IgD-negative memory B cell (primary cell): ENCODE measurements around the gene CNNM4. TPM values are rescaled to one million over a fixed set of nuclear protein-coding genes. Genes with fewer than 3 reads are reported as not detected.

ENCODE experiments used
- H3K27ac Mint-ChIP-seq, 3 donors: one replicate each; pipeline ENCODE4 v1.8.0; 2020 to 2022; ENCODE audit warnings: mild to moderate bottlenecking in 3 of 3, mixed read lengths in 3 of 3, moderate library complexity in 1 of 3
- H3K27me3 Mint-ChIP-seq: one replicate; pipeline ENCODE4 v1.8.0; 2021; ENCODE audit warnings: mixed read lengths
- H3K36me3 Mint-ChIP-seq: one replicate; pipeline ENCODE4 v1.8.0; 2020; ENCODE audit warnings: mild to moderate bottlenecking, mixed read lengths
- H3K4me1 Mint-ChIP-seq, 3 donors: one replicate each; pipeline ENCODE4 v1.8.0; 2020 to 2022; ENCODE audit warnings: mixed read lengths in 3 of 3, mild to moderate bottlenecking in 1 of 3
- H3K4me3 Mint-ChIP-seq, 4 donors: one replicate each; pipeline ENCODE4 v1.8.0; 2020 to 2022; ENCODE audit warnings: mild to moderate bottlenecking in 4 of 4, mixed read lengths in 4 of 4, moderate library complexity in 3 of 4
- H3K9me3 Mint-ChIP-seq, 3 donors: one replicate each; pipeline ENCODE4 v1.8.0; 2020 to 2021; ENCODE audit warnings: mixed read lengths in 3 of 3, mild to moderate bottlenecking in 1 of 3
- polyA plus RNA-seq: library from polyadenylated mRNA; unstranded; fragments of 300-500 nt; fragmentation: Illumina TruSeq; gene quantifications from one replicate; pipeline ENCODE4 v1.2.3, GENCODE V29; 2021

The CNNM4 gene
- 7.9 TPM for polyA plus RNA-seq

DNA sequence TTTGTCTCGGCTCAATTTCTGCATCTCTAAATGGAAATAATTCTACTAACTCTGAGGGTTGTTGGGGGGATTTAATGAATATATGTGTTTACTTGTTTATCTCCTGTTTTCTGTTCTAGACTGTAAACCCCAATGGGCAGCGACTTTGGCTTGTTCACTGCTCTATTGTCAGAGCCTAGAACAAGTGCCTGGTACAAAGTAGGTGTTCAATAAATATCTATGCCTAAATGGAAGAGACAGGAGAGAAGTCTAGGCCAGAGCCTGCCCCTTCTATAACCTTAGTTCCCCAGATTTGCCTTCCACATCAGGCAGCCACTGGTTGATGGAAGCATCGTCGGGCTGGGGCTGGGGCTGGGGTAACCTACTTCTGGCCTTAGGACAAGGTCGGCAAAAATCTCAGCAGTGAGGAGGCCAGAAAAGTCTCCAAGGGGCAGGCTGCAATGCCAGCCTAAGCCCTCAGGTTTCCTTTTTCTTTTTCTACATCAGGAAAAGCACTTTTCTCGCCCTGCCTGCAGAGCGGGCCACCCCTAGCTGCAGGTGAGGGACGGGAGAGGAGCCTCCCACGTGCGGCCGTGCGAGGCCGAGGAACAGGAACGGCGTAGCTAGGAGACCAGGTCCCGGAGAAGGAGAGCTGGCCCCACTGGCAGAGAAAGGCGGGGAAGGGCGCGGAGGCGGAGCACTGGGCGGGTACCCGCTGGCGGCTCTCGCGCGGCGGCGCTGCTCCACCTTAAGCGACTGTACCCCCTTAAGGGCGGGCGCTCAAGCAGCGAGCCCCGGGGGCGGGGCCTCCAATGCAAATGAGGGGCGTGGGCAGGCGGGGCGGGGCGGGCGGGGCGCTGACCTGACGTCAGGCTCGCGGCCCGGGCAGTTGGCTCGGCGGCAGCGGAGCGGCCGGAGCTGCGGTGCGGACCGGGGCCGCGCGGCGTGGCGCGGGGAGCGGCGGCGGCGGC lies at the start of gene CNNM4:
CNNM4 (plus strand) TSS at position 867 of the 950 bp plus-strand sequence. CDS start 98 bp downstream, outside the sequence.
- Mint-ChIP-seq H3K36me3 (no peaks in the 10 kb centered on the region), H3K4me3 (peak within 1 kb of the TSS; percentile 90 to 97 (median 95)), H3K4me1 (peaks cover 25 to 40% (median 35%) of the 10 kb centered on the region in 3 donors), H3K27me3 (no peaks in the 10 kb centered on the region), H3K27ac (peak within 1 kb of the TSS; percentile 91 to 95 (median 94)), H3K9me3 (no peaks in the 10 kb centered on the region)

DNA sequence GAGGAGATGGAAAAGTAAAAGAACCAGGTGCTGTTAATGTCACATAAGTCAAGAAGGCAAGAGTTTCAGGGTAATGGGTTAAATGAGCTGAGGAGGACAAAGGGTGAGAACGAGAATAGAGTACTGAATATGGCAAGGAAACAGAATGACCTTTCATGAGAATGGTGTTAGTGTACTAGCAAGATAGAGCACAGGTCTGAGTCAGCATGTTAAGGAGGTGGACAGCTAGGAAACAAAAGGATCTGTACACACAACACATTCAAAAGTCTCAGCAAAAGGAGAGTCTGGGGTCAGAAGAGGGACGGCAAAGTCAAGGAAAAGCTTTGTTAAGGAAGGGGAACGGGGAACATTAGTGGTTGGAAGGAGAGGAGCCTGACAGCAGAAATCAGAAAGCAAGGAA lies 49.7 kb upstream of the CNNM4 start:
- H3K4me3 Mint-ChIP-seq: no peak overlapping the region
- H3K4me1 Mint-ChIP-seq: peaks cover 0 to 5% (median 0%) of the 10 kb centered on the region in 3 donors
- H3K27me3 Mint-ChIP-seq: no peaks in the 10 kb centered on the region
- peaks cover 13% of the 10 kb centered on the region for H3K36me3 Mint-ChIP-seq
- no peak overlapping the region for H3K27ac Mint-ChIP-seq
- no peaks in the 10 kb centered on the region for H3K9me3 Mint-ChIP-seq

DNA sequence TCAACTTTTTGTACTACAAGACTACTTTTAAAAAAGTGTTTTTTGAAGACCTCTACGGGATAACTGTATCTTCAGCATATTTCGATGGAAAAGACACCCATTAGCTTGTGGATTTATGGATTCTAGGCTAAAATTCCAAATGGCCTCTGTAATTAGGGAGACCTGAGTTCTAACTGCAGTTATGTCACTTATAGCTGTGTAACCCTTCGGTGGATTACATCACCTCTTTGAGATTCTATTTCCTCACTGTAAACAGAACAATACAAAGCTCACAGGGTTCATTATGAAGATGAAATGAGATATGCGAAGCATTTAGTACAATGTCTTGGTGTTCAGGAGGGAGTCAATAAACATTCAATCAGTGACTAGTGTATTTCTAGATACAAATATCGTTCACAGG lies 45.0 kb upstream of the CNNM4 start:
- H3K4me3 Mint-ChIP-seq: no peak overlapping the region
- no peaks in the 10 kb centered on the region for H3K9me3 Mint-ChIP-seq
- peaks cover 0 to 6% (median 0%) of the 10 kb centered on the region in 3 donors for H3K4me1 Mint-ChIP-seq
- no peak overlapping the region for H3K27ac Mint-ChIP-seq
- no peaks in the 10 kb centered on the region for H3K27me3 Mint-ChIP-seq
- H3K36me3 Mint-ChIP-seq: peaks cover 9% of the 10 kb centered on the region

- Mint-ChIP-seq H3K27ac (no peak overlapping the region), H3K4me3 (no peak overlapping the region), H3K36me3 (peaks cover 7% of the 10 kb centered on the region), H3K9me3 (no peaks in the 10 kb centered on the region), H3K27me3 (no peaks in the 10 kb centered on the region), H3K4me1 (peaks cover 0 to 6% (median 0%) of the 10 kb centered on the region in 3 donors)
These were observed 44.3 kb upstream of the CNNM4 start for GRCh38 chr2:96716388-96716787.

GRCh38 chr2:96726131-96726530 lies 34.6 kb upstream of the CNNM4 start:
- peaks cover 0 to 2% (median 0%) of the 10 kb centered on the region in 3 donors for H3K4me1 Mint-ChIP-seq
- H3K27me3 Mint-ChIP-seq: no peaks in the 10 kb centered on the region
- peak overlapping the region in 1 of 3 donors; percentile 31 for H3K27ac Mint-ChIP-seq
- H3K36me3 Mint-ChIP-seq: peaks cover 2% of the 10 kb centered on the region
- no peak overlapping the region for H3K4me3 Mint-ChIP-seq
- H3K9me3 Mint-ChIP-seq: no peaks in the 10 kb centered on the region

DNA sequence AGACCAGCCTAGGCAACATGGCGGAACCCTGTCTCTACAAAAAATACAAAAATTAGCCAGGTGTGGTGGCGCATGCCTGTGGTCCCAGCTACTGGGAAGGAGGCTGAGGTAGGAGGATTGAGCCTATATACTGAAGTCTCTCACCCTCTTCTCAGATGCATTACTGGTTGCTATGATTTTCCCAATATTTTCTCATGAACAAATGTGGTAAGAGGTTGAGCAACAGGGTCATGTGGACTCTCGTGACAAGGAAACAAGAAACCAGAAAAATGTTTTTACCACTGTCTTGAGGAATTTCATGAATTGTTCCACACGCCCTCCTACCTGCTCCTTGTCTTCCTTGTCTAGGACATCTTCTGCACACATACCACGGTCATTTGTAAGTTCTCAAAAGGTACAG lies 33.3 kb upstream of the CNNM4 start:
- peaks cover 2% of the 10 kb centered on the region for H3K36me3 Mint-ChIP-seq

GRCh38 chr2:96729748-96730147 lies 31.0 kb upstream of the CNNM4 start:
- Mint-ChIP-seq H3K27ac (no peak overlapping the region), H3K4me1 (peaks cover 0 to 3% (median 2%) of the 10 kb centered on the region in 3 donors), H3K27me3 (no peaks in the 10 kb centered on the region), H3K4me3 (no peak overlapping the region), H3K9me3 (no peaks in the 10 kb centered on the region), H3K36me3 (peaks cover 2% of the 10 kb centered on the region)

More for the DNA sequence above, 33.3 kb upstream of the CNNM4 start:
- H3K27me3 Mint-ChIP-seq: no peaks in the 10 kb centered on the region
- peaks cover 0 to 2% (median 0%) of the 10 kb centered on the region in 3 donors for H3K4me1 Mint-ChIP-seq
- no peak overlapping the region for H3K4me3 Mint-ChIP-seq
- H3K9me3 Mint-ChIP-seq: no peaks in the 10 kb centered on the region
- H3K27ac Mint-ChIP-seq: no peak overlapping the region

DNA sequence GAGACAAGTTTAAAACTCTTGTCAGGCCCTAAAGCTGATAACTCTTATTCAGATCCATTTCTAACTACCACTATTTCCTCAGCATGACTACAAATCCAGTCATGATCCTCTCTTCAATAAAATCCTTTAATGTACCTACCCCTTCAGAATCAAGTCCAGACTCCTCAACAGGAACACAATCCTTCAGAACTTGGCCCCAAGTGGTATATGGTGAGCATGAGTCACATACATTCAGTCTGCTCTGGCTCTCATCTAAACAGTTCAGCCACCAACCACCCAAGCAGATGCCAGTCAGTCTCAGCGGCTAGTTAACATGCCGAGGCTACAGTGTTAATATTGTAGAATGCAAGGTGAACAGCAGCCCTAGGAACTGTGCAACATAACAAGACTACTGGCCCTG lies 30.5 kb upstream of the CNNM4 start:
- Mint-ChIP-seq H3K4me3 (no peak overlapping the region), H3K27ac (no peak overlapping the region)

GRCh38 chr2:96733931-96734330 lies 26.8 kb upstream of the CNNM4 start:
- Mint-ChIP-seq H3K9me3 (no peaks in the 10 kb centered on the region), H3K4me1 (peaks cover 8 to 11% (median 9%) of the 10 kb centered on the region in 3 donors), H3K27ac (no peak overlapping the region), H3K27me3 (no peaks in the 10 kb centered on the region), H3K4me3 (peak overlapping the region in 1 of 4 donors; percentile 44), H3K36me3 (peaks cover 3% of the 10 kb centered on the region)

More for the DNA sequence above, 30.5 kb upstream of the CNNM4 start:
- no peaks in the 10 kb centered on the region for H3K9me3 Mint-ChIP-seq
- peaks cover 0 to 3% (median 2%) of the 10 kb centered on the region in 3 donors for H3K4me1 Mint-ChIP-seq
- H3K27me3 Mint-ChIP-seq: no peaks in the 10 kb centered on the region
- peaks cover 2% of the 10 kb centered on the region for H3K36me3 Mint-ChIP-seq

- Mint-ChIP-seq H3K36me3 (peaks cover 4% of the 10 kb centered on the region), H3K27ac (no peak overlapping the region), H3K9me3 (no peaks in the 10 kb centered on the region), H3K27me3 (no peaks in the 10 kb centered on the region), H3K4me1 (peaks cover 18% of the 10 kb centered on the region in 3 donors), H3K4me3 (no peak overlapping the region)
These were observed 25.7 kb upstream of the CNNM4 start for GRCh38 chr2:96734880-96735583.

DNA sequence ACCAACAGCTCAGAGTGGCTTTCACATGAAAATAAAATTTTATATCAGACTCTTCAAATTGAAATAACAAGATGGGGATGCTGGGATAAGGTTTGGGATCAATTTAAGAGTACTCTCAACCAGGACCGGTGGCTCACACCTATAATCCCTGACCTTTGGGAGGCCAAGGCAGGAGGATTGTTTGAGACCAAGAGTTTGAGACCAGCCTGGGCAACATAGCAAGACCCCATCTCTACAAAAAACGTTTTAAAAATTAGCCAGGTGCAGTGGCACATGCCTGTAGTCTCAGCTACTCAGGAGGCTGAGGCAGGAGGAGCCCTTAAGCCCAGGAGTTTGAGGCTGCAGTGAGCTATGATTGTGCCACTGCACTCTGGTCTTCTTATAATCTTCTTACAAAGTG lies 23.5 kb upstream of the CNNM4 start:
- Mint-ChIP-seq H3K36me3 (peaks cover 4% of the 10 kb centered on the region), H3K4me1 (peaks cover 24 to 28% (median 25%) of the 10 kb centered on the region in 3 donors), H3K27ac (peak overlapping the region in 1 of 3 donors; percentile 74), H3K27me3 (peaks cover 1% of the 10 kb centered on the region), H3K9me3 (no peaks in the 10 kb centered on the region), H3K4me3 (no peak overlapping the region)

- H3K27ac Mint-ChIP-seq: peak overlapping the region in 2 of 3 donors; percentile 40 to 78
- H3K27me3 Mint-ChIP-seq: peaks cover 1% of the 10 kb centered on the region
- H3K4me1 Mint-ChIP-seq: peaks cover 25 to 28% (median 26%) of the 10 kb centered on the region in 3 donors
- peak overlapping the region; percentile 31 to 84 (median 52) for H3K4me3 Mint-ChIP-seq
- H3K36me3 Mint-ChIP-seq: peaks cover 4% of the 10 kb centered on the region
- no peaks in the 10 kb centered on the region for H3K9me3 Mint-ChIP-seq
These were observed 22.9 kb upstream of the CNNM4 start for GRCh38 chr2:96737831-96738230.

GRCh38 chr2:96739076-96739632 lies 21.5 kb upstream of the CNNM4 start:
- H3K27ac Mint-ChIP-seq: peak overlapping the region; percentile 89 to 96 (median 96)
- peaks cover 4% of the 10 kb centered on the region for H3K36me3 Mint-ChIP-seq
- peak overlapping the region; percentile 97 to 100 (median 98) for H3K4me3 Mint-ChIP-seq
- H3K4me1 Mint-ChIP-seq: peaks cover 25 to 26% (median 26%) of the 10 kb centered on the region in 3 donors
- H3K9me3 Mint-ChIP-seq: no peaks in the 10 kb centered on the region
- H3K27me3 Mint-ChIP-seq: peaks cover 1% of the 10 kb centered on the region

GRCh38 chr2:96739633-96740428 lies 20.9 kb upstream of the CNNM4 start, which contains the start of gene LMAN2L:
Gene LMAN2L, minus strand, starts transcription at chr2:96740064. Its CDS starts 24 bp downstream, at chr2:96740040.
- Mint-ChIP-seq H3K36me3 (peaks cover 4% of the 10 kb centered on the region), H3K27me3 (peaks cover 3% of the 10 kb centered on the region), H3K9me3 (no peaks in the 10 kb centered on the region), H3K27ac (peak within 1 kb of the TSS; percentile 89 to 96 (median 96)), H3K4me3 (peak within 1 kb of the TSS; percentile 97 to 100 (median 98)), H3K4me1 (peaks cover 25 to 29% (median 26%) of the 10 kb centered on the region in 3 donors)
